Peyer's patch (tissue), 4 donors: ENCODE results near the gene MAN1C1. TPM values are rescaled to one million over a fixed set of nuclear protein-coding genes. Genes with fewer than 3 reads are reported as not detected.

Experiments used
- DNase-seq, 3 donors: peaks; one replicate each; pipeline ENCODE4 v3.0.0-alpha.2; 2017 to 2019
- H3K27ac ChIP-seq, 4 donors: fragments of 200-600 bp; sonication (generic); one replicate each; pipeline ENCODE4 v1.5.1; 2016 to 2019
- H3K27me3 ChIP-seq, 2 donors: fragments of 200-600 bp; sonication (generic); one replicate each; pipeline ENCODE4 v1.5.1; 2019
- H3K36me3 ChIP-seq, 3 donors: fragments of 200-600 bp; sonication (generic); one replicate each; pipeline ENCODE4 v1.5.1; 2016 to 2019
- H3K4me1 ChIP-seq, 4 donors: fragments of 200-600 bp; sonication (generic); one replicate each; pipeline ENCODE4 v1.5.1; 2016 to 2019
- H3K4me3 ChIP-seq, 4 donors: fragments of 200-600 bp; sonication (generic); 1 replicate in 3 of 4; 2 replicates in 1 of 4; pipeline ENCODE4 v1.5.1; 2016 to 2019; ENCODE audit warnings: mild to moderate bottlenecking in 1 of 4
- H3K9me3 ChIP-seq, 4 donors: fragments of 200-600 bp; sonication (generic); one replicate each; pipeline ENCODE4 v1.5.1; 2016 to 2019; ENCODE audit warnings: mild to moderate bottlenecking in 1 of 4
- CTCF ChIP-seq, 6 experiments: fragments of 450-650 bp in 4 of 6; fragments of 200-600 bp in 2 of 6; sonication (generic) in 1 of 6; IDR thresholded peaks; one replicate each; pipeline ENCODE4 v1.5.1; 2017 to 2019; ENCODE audit warnings: antibody characterized with exemption in 6 of 6, mild to moderate bottlenecking in 3 of 6, moderate library complexity in 1 of 6
- POLR2A ChIP-seq, 2 donors: fragments of 450-650 bp; IDR thresholded peaks; one replicate each; pipeline ENCODE4 v1.5.1; 2017; ENCODE audit warnings: antibody characterized with exemption in 2 of 2, mild to moderate bottlenecking in 2 of 2, moderate library complexity in 2 of 2
- total RNA-seq, 4 donors: library from RNA; depleted of rRNA; stranded (reverse); fragments of >200 nt; gene quantifications; one replicate each; pipeline ENCODE4 v1.1.0, GENCODE V29; 2016

MAN1C1 gene
- total RNA-seq, 4 donors from 2014 or later: 2.3 to 10.7 (median 6.7) TPM

- DNase-seq: peak; percentile 91 to 97 (median 97)
- peak within 1 kb of the TSS; percentile 89 to 98 (median 92) for H3K27ac ChIP-seq
- H3K4me1 ChIP-seq: peaks cover 0 to 28% (median 13%) of the 10 kb centered on the region in 4 donors
- H3K27me3 ChIP-seq: no peaks in the 10 kb centered on the region
- H3K36me3 ChIP-seq: peaks cover 0 to 15% (median 0%) of the 10 kb centered on the region in 3 donors
- no peaks in the 10 kb centered on the region for H3K9me3 ChIP-seq
- TF ChIP-seq POLR2A (IDR thresholded peaks at IDR 0.05) (peak; percentile 94 to 98), CTCF (IDR thresholded peaks at IDR 0.05) (no peak)
- H3K4me3 ChIP-seq: peak within 1 kb of the TSS; percentile 71 to 94 (median 80)
These were observed 203.1 kb downstream of the MAN1C1 start, which contains the start of gene MTFR1L for GRCh38 chr1:25819491-25820246. Gene MTFR1L, plus strand, starts transcription at chr1:25819954. Its CDS starts 3,151 bp downstream, at chr1:25823105.

- H3K9me3 ChIP-seq: no peaks in the 10 kb centered on the region
These were observed 203.9 kb downstream of the MAN1C1 start for GRCh38 chr1:25820247-25821111.

GRCh38 chr1:25821112-25821476, 204.5 kb downstream of the MAN1C1 start:
- H3K27ac ChIP-seq: peak overlapping the region; percentile 89 to 98 (median 92)
- H3K9me3 ChIP-seq: no peaks in the 10 kb centered on the region
- H3K4me3 ChIP-seq: peak overlapping the region; percentile 71 to 94 (median 80)
- no peak for TF ChIP-seq CTCF (IDR thresholded peaks at IDR 0.05)
- TF ChIP-seq POLR2A (IDR thresholded peaks at IDR 0.05): no peak
- peaks cover 0 to 28% (median 13%) of the 10 kb centered on the region in 4 donors for H3K4me1 ChIP-seq
- peaks cover 0 to 23% (median 0%) of the 10 kb centered on the region in 3 donors for H3K36me3 ChIP-seq
- peak in 1 of 3 donors; percentile 47 for DNase-seq
- no peaks in the 10 kb centered on the region for H3K27me3 ChIP-seq

More at GRCh38 chr1:25820247-25821111, 203.9 kb downstream of the MAN1C1 start:
- peak; percentile 37 to 54 for TF ChIP-seq POLR2A (IDR thresholded peaks at IDR 0.05)
- peak in 1 of 6 experiments; percentile 3 for TF ChIP-seq CTCF (IDR thresholded peaks at IDR 0.05)
- Histone ChIP-seq H3K27me3 (no peaks in the 10 kb centered on the region), H3K36me3 (peaks cover 0 to 17% (median 0%) of the 10 kb centered on the region in 3 donors), H3K4me1 (peaks cover 0 to 28% (median 13%) of the 10 kb centered on the region in 4 donors), H3K27ac (peak overlapping the region; percentile 89 to 98 (median 92)), H3K4me3 (peak overlapping the region; percentile 71 to 94 (median 80))
- DNase-seq: peak; percentile 77 to 89 (median 80)

- peaks cover 0 to 29% (median 0%) of the 10 kb centered on the region in 3 donors for H3K36me3 ChIP-seq
- peaks cover 0 to 28% (median 13%) of the 10 kb centered on the region in 4 donors for H3K4me1 ChIP-seq
- H3K27me3 ChIP-seq: no peaks in the 10 kb centered on the region
- H3K9me3 ChIP-seq: no peaks in the 10 kb centered on the region
- no peak for TF ChIP-seq CTCF (IDR thresholded peaks at IDR 0.05)
- TF ChIP-seq POLR2A (IDR thresholded peaks at IDR 0.05): no peak
- peak overlapping the region; percentile 71 to 94 (median 80) for H3K4me3 ChIP-seq
- peak overlapping the region in 2 of 4 donors; percentile 89 to 94 for H3K27ac ChIP-seq
- no peak for DNase-seq
These were observed 205.1 kb downstream of the MAN1C1 start for GRCh38 chr1:25821630-25822091.

GRCh38 chr1:25825605-25826004, 209.0 kb downstream of the MAN1C1 start:
- Histone ChIP-seq H3K4me1 (peaks cover 0 to 12% (median 8%) of the 10 kb centered on the region in 4 donors), H3K27ac (no peak overlapping the region), H3K36me3 (peaks cover 0 to 68% (median 0%) of the 10 kb centered on the region in 3 donors), H3K27me3 (no peaks in the 10 kb centered on the region), H3K4me3 (no peak overlapping the region), H3K9me3 (no peaks in the 10 kb centered on the region)
- no peak for DNase-seq
- no peak for TF ChIP-seq CTCF (IDR thresholded peaks at IDR 0.05)
- TF ChIP-seq POLR2A (IDR thresholded peaks at IDR 0.05): no peak
